Choroid plexus epithelial cell (primary cell): ENCODE results near the gene CPNE5.

Source experiments
- DNase-seq: peaks from one replicate; pipeline ENCODE4 v3.0.0-alpha.2; 2010; ENCODE audit warnings: low read depth
- H3K4me3 ChIP-seq: 2 replicates; pipeline ENCODE4 v1.5.1; 2011; ENCODE audit warnings: low read depth, mild to moderate bottlenecking, control low read depth, low read length, moderate library complexity
- CTCF ChIP-seq: conservative IDR thresholded peaks from 2 replicates; pipeline ENCODE4 v1.5.1; 2011; ENCODE audit warnings: low read depth, mild to moderate bottlenecking, control low read depth, inconsistent platforms, low read length, moderate library complexity

Gene CPNE5

DNA sequence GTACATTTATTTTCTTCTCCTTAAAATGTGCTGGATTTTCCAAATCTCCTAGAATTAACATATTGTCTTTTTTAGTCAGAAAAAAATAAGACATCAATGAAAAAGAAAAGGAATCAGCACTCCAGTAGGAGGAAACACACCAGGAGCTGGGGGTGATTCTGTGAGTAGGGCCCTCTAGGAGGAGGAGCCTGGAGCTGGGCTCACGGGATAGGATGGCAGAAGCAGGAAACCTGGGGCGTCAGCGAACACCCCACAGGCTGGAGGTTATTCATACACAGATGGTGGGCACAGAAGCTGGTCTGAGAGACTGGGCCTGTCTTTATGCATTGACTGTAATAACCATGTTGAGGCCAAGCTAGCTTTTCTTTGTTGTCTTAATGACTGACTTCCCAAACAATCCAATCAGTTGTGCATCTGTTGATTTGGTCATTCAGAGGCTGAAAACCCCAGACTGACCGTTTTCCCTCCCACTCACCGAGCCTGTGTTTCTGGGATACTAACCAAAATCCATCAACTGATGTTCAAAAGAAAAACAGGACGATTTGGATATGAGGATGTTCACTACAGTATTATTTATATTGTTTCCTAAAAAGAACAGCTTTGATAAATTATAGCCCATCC is 53.1 kb downstream of the CPNE5 start:
- no peak overlapping the region for H3K4me3 ChIP-seq
- TF ChIP-seq CTCF = no peak
- DNase-seq = no peak

- DNase-seq = no peak
- TF ChIP-seq CTCF = no peak
- H3K4me3 ChIP-seq = no peak overlapping the region
Observed at GRCh38 chr6:36784376-36784636, 54.9 kb downstream of the CPNE5 start.

GRCh38 chr6:36783603-36784375 is 55.5 kb downstream of the CPNE5 start:
- no peak for TF ChIP-seq CTCF
- no peak overlapping the region for H3K4me3 ChIP-seq
- DNase-seq = no peak

DNA sequence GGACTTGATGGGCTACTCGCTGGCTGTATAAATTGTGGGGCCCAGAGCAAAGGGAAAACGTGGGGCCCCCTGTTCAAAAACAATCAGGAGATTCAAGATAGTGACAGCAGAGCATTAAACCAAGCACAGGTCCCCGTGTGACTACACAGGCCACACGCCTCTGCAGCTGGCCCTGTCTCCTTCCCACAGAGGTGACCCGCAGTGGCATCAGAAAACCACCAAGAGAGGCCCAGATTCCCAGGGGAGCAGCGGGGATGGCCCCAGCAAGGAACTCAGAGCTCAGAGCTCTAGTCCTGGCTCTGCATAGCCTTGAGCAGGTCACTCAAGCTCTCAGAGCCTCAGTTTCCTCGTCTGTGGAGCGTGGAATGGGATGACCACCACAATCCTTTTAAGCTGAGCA is 57.6 kb downstream of the CPNE5 start:
- TF ChIP-seq CTCF = no peak

GRCh38 chr6:36780442-36781177 is 58.6 kb downstream of the CPNE5 start:
- no peak for DNase-seq
- H3K4me3 ChIP-seq = no peak overlapping the region
- no peak for TF ChIP-seq CTCF

More for the DNA sequence above, 57.6 kb downstream of the CPNE5 start:
- no peak overlapping the region for H3K4me3 ChIP-seq
- DNase-seq = no peak

DNA sequence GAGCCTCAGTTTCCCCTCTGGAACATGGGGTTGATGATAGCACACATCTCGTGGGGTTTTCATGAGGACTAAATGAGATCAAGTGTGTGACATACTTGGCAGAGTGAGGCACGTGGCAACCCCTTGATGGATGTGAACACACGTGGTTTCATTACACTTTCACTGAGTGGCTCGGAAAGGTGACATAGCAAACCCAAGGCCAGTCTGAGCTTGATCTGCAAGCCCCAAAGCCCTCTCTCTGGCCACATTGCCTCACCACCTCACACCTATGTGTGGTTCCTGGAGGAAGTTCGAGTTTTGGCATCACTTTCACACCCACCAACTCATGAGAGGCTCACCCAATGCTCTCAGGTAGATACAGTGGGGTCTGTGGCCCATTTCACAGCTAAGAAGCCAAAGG is 60.0 kb downstream of the CPNE5 start:
- H3K4me3 ChIP-seq = no peak overlapping the region
- TF ChIP-seq CTCF = no peak
- no peak for DNase-seq
